ENCODE measurements around the gene STRIP2. TPM values are rescaled to one million over a fixed set of nuclear protein-coding genes. Genes with fewer than 3 reads are reported as not detected.
"Not testable (repeated sequence)": the region's sequence is repeated elsewhere in the genome, so short reads cannot be mapped to it uniquely, and the experiment has no call there.

Gene STRIP2
- total RNA-seq, 1 donor from 2014 or later = 6.6 TPM

DNA sequence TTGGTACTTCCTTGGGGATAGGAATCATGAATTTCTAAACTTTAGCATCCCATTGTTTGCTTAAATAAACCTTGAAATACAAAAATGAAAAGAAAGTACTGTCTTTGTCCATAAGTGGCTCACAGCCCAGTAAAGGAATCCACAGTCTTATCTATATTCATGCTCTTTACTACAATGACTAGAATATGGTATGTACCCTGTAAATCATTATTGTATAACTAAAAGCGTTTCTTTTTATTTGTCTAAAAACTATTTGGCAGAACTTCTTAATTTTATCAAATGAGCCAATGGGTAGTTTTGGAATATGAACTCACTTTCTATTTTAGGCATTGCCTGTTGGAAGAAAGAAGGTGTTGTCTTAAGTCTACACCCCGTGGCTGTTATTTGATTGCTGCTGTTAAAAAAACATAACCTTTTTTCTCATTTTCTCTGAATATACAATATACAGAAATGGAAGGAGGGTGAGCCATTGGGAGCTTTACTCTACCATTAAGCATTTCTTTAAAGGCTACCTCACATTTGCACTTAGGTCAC is 12.4 kb upstream of the STRIP2 start:
- DNase-seq (ENCODE audit: low read depth, low spot score) = no peak

GRCh38 chr7:129422727-129423126 is 11.5 kb upstream of the STRIP2 start:
- no peak for DNase-seq (ENCODE audit: low read depth, low spot score)

DNA sequence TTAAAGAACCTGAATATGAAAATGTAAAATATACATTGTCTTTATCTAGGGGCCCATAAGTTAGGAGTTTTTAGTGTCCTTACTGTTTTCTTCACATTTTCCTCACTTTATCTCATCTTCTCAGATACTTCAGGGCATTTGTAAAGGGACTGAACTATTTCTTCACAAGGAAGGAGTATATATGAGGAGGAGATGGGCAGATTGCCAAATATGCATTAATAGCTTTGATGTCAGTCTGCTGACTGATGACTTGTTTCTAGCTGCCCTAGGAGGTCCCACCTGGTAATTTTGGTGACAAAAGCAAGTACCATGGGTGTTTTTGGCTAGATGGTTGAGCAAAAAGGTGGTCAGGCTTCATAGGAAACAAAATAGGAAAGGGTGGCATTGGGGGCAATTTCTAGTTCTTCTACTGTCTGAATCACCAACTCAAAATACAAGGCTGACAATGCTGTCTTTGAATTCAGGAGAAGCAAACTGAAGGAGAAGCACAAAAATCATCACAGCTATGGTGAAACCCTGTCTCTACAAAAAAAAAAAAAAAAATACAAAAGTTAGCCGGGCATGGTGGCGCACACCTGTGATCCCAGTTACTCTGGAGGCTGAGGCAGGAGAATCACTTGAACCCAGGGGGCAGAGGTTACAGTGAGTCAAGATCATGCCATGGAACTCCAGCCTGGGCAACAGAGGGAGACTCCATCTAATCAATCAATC is 10.4 kb upstream of the STRIP2 start:
- no peak for DNase-seq (ENCODE audit: low read depth, low spot score)

DNA sequence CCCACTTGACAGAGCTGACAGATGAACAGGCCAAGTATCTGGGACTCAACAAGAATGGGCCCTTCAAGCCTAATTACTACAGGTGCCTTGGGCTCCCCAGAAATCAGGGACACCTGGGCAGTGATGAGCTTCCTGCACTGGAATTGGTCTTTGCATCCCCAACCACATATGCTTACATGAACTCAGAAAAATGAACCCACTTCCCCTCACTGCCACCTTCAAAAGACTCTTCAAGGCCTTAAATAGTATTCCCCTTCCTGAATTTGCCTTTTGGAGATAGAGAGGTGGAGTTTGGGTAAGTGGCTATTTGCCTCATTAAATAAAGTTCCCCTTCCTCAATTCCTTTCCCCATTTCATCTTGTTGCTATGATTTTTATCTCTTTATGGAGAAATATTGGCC is 7.8 kb upstream of the STRIP2 start:
- DNase-seq (ENCODE audit: low read depth, low spot score) = no peak

GRCh38 chr7:129427526-129428045 is 6.6 kb upstream of the STRIP2 start:
- DNase-seq (ENCODE audit: low read depth, low spot score) = no peak

DNA sequence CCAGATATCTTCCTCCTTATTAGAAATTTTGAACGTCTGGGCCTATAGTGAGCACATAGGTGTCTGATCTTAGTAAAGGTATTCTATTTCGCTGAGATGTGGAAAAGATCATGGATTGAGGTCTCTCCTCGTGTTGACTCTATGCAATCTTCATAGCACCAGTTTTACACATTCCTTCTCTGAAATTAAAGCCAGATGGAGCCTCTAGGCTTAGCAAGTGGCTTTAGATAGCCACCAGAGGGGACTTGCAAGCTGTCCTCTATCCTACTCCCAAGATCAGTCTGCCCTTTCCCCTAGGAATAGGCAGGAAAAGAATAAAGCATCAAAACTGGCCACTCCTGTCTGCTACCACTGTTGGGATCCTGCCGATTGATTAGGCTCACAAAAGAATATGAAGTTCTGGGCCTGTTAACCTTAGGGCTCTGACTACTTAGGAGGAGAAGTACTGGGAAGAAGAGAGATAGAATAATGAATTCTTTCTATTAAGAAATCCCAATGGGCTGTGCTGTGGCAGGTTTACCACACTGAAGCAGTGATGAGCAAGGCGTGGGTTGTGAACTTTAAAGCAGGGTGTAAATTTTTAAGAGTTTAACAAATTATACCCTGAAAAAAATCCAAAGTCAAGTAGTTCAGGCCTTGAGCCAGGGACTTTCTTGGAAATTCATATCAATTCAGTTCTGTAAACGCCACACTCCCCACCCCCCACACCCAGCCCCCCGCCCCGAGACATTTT is 2.2 kb upstream of the STRIP2 start:
- DNase-seq (ENCODE audit: low read depth, low spot score) = no peak

DNA sequence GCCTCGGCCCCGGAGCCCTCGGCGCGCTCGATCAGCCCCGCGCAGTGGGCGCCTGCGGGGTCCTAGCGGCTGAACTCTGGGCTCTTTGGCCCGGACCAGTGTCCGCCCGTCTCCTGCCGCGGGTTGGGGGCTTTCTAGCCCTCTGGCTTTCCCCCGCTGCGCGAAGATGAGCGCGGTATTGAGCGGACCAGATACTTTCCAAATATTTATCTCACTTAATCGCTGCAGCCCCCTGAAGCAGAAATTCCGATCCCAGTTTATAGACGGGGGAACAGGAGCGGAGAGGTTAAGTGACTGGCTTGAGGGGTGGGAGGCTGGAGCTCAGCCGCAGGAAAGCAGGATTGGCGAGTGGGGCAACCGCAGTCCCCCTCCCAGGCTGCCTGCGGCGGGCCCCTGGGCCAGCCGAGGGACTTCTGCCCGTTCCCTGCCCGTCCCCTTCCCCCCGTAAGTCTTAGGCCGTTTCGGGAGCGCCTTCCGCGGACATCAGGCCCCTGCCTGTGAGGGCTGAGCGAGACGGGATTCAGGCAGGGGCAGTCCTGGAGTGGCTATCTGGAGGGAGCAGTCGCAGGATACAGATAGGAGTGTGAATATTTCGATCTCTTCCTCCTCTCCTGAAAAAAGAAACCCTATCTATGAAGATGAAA is 565 bp downstream of the STRIP2 start:
- DNase-seq (ENCODE audit: low read depth, low spot score) = no peak

DNA sequence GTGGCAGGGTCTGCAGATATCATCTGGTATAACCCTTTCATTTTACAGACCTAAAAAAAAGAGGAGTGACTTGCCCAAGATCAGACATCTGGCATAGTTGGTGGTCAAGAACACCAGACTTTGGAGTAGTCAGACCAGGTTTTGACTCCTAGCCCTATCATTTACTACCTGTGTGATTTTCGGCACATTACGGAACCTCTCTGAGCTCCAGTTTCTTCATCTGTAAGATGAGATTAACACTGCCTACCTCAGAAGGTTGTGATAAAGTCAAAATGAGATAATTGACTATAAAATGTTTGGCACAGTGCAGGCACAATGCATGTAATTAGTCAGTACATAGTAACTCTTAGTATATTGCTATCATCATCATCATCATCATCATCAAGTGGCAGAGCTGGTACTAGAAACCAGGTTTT is 1.2 kb downstream of the STRIP2 start:
- DNase-seq (ENCODE audit: low read depth, low spot score) = no peak

- DNase-seq (ENCODE audit: low read depth, low spot score) = no peak
Measured at GRCh38 chr7:129436335-129436923, 2.2 kb downstream of the STRIP2 start.

- DNase-seq (ENCODE audit: low read depth, low spot score) = no peak
Measured at GRCh38 chr7:129437190-129437589, 3.0 kb downstream of the STRIP2 start.

- no peak for DNase-seq (ENCODE audit: low read depth, low spot score)
Measured at GRCh38 chr7:129438281-129438838, 4.1 kb downstream of the STRIP2 start.

DNA sequence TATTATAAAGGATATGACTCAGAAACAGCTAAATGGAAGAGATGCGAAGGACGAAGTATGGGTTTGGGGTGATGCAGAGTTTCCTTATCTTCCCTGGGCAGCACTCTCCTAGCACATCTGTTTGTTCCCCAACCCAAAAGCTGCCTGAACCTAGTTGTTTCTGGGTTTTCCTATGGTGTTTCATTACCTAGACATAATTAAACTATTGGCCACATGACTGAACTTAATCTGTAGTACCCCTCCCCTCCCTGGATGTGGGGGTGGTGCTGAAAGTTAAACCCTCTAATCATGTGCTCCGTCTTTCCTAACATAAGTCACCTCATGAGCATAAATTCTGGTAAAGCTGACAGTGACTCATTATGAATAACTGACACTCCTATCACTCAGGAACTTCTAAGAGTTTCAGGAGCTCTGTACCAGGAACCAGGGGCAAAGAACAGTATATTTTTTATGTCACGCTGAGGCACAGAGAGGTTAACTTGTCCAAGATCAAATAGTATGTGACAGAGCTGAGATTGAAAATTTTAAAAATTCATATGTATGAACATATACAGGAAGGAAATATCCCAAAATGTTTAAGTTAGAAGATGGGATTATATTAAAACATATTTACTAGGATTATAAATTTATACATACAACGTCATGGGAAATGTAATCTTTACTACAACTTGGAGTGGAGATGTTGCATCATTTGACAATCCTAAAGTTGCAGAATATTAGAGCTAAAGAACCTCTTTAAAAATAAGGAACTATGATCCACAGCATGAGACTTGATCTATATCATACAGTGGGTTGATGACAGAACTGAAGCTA is 4.8 kb downstream of the STRIP2 start:
- peak; percentile 24 for DNase-seq (ENCODE audit: low read depth, low spot score)

GRCh38 chr7:129439963-129440625 is 5.9 kb downstream of the STRIP2 start:
- DNase-seq (ENCODE audit: low read depth, low spot score) = no peak

- no peak for DNase-seq (ENCODE audit: low read depth, low spot score)
Measured at GRCh38 chr7:129443612-129444011, 9.4 kb downstream of the STRIP2 start.

GRCh38 chr7:129444776-129445175 is 10.5 kb downstream of the STRIP2 start:
- DNase-seq (ENCODE audit: low read depth, low spot score) = not testable (repeated sequence)

DNA sequence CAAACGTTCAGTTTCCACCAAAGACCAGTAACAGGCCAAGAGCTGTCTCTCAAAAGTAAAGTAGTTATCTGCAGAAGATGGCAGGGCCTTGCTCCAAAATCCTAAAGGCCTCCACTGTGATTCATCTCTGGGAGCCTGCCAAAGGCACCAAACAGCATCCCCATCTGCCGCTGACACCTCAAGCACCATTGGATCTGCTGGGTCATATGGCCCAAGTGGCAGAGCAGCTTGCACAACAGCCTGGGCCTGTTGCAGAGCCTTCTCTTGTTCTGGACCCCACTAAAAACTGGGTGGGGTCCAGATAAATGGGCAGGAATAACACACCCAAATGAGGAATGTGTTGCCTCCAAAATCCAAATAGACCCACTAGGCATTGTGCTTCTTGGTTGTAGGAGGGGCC is 12.7 kb downstream of the STRIP2 start:
- not testable (repeated sequence) for DNase-seq (ENCODE audit: low read depth, low spot score)

- not testable (repeated sequence) for DNase-seq (ENCODE audit: low read depth, low spot score)
Measured at GRCh38 chr7:129447445-129447844, 13.2 kb downstream of the STRIP2 start.

GRCh38 chr7:129448608-129449007 is 14.4 kb downstream of the STRIP2 start:
- DNase-seq (ENCODE audit: low read depth, low spot score) = not testable (repeated sequence)

DNA sequence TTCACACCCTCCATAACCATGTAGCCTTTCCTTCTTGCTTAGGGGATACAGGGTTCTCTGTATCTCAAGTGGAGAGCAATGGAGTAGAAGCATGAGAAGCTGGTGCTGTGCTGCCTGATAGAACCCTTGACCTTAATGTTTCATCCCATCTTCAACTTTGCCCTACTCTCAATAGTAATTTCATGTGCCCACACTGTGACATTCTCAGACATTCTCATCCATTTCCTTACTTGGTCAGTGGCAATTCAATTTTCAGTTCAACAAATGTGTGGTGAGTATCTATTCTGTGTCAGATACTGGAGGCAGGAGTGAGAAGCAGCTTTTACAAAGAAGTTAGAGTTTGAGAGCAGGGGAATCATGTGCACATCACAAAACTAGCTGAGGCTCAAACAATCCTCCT is 16.1 kb downstream of the STRIP2 start:
- no peak for DNase-seq (ENCODE audit: low read depth, low spot score)

Data from pulmonary artery endothelial cell (primary cell).